LHCN-M2 (cell line): ENCODE measurements around the gene ATG14. TPM values are rescaled to one million over a fixed set of nuclear protein-coding genes. Genes with fewer than 3 reads are reported as not detected.
"Not testable (repeated sequence)": the region's sequence is repeated elsewhere in the genome, so short reads cannot be mapped to it uniquely, and the experiment has no call there.

ENCODE experiments used
- DNase-seq: peaks from one replicate; pipeline ENCODE4 v3.0.0-alpha.2; 2012; ENCODE audit warnings: low read depth
- polyA plus RNA-seq: library from polyadenylated mRNA; unstranded; fragments of >200 nt; gene quantifications from one replicate; pipeline ENCODE4 v1.2.1, GENCODE V29; 2012; ENCODE audit warnings: missing spikeins
- total RNA-seq: library from RNA; depleted of rRNA; stranded (reverse); fragments of >200 nt; gene quantifications from 2 replicates; pipeline ENCODE4 v1.2.3, GENCODE V29; 2014; rRNA removed

The ATG14 gene, protein sequence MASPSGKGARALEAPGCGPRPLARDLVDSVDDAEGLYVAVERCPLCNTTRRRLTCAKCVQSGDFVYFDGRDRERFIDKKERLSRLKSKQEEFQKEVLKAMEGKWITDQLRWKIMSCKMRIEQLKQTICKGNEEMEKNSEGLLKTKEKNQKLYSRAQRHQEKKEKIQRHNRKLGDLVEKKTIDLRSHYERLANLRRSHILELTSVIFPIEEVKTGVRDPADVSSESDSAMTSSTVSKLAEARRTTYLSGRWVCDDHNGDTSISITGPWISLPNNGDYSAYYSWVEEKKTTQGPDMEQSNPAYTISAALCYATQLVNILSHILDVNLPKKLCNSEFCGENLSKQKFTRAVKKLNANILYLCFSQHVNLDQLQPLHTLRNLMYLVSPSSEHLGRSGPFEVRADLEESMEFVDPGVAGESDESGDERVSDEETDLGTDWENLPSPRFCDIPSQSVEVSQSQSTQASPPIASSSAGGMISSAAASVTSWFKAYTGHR
- total RNA-seq: 9.0 and 9.5 TPM in 2 replicates
- 3.8 TPM for polyA plus RNA-seq

DNA sequence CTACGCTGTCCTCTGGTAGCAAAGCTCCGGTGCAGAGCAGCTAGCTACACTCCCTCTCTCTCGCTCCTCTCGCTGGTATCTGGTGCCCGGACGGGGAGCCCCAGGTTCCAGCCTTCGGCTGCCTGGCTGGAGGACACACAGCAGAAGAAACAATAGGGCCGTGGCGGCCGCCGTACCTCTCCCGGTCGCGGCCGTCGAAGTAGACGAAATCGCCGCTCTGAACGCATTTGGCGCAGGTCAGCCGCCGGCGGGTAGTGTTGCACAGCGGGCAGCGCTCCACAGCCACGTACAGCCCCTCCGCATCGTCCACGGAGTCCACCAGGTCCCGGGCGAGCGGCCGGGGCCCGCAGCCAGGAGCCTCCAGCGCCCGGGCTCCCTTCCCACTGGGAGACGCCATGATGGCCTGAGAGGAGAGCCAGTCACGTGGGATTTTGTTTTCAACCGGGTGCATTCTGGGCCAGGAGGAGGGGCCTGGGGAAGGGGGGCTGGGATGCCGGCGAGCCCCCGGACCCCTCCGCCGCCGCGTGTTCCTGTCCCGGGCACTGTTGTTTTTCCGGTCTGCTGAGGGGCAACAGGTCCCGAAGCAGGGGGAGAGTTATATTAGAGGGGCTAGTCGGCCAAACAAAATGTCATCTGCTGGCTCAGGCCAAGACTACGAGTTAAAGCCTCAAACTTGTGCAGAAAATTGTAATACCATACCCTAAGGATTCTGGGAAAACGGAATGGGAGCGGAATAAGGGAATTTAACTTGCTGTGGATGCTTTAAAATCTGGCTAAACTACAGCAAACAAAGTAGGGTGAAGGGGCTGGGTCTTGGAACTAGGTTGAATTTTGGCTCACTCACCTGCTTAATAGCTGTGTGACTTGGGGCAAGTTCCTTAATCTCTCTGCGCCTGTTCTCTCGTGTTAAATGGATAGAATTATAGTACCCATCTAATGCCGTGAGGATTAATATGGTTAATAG is at the start of gene ATG14:
Gene ATG14 (minus strand): TSS at position 405 of the 964 bp plus-strand sequence. CDS start 8 bp downstream, at position 397.
- peak; percentile 80 for DNase-seq

DNA sequence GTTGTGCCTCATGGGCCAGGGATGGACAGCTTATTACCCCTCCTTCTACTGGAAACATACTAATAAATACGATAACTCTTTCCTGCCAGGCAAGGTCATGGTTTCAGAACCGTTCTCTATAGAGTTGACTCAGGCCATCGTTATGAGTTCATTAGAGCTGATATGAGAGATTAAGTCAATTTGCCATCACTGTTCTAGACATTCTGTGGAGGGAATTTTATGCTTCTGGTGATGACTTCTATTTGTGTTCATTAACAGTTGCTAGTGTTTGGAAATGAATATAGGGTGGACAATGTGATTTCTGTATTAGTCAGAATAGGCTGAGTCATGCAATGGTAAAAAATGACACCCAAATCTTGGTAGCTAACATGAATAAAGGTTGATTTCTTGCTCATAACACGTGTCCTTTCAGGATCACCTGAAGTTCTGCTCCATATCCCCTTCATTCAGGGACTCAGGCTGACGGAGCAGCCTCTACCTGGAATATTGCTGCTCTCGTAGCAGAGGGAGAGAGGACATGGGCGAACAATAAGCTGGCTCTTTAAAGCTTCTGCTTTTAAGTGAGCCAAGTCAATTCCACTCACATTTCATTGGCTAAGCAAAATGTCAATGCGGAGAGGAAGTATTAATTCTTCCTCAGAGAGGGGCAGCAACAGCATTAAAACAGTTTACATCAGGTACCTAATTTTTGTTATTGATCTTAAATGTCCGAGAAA is 47.3 kb upstream of the ATG14 start:
- DNase-seq: peak; percentile 78

DNA sequence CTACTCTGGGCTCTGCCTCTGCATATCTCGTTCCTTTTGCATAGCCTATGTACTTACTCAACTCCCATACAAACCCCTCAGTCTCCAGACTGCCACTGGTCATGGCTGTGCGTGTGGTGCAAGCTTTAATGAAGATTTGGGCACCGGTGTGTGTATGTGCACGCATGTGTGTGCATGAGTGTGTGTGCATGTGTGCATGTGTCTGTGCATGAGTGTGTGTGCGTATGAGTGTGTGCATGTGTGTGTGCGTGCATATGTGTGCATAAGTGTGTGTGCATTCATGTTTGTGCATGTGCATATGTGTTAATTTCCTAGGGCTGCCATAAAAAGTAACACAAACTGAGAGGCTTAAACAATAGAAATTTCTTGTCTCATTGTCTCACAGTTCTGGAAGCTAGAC is 45.9 kb upstream of the ATG14 start:
- no peak for DNase-seq

DNA sequence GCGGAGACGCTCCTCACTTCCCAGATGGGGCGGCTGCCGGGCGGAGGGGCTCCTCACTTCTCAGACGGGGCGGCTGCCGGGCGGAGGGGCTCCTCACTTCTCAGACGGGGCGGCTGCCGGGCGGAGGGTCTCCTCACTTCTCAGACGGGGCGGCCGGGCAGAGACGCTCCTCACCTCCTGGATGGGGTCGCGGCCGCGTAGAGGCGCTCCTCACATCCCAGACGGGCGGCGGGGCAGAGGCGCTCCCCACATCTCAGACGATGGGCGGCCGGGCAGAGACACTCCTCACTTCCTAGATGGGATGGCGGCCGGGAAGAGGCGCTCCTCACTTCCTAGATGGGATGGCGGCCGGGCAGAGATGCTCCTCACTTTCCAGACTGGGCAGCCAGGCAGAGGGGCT is 44.8 kb upstream of the ATG14 start:
- not testable (repeated sequence) for DNase-seq

DNA sequence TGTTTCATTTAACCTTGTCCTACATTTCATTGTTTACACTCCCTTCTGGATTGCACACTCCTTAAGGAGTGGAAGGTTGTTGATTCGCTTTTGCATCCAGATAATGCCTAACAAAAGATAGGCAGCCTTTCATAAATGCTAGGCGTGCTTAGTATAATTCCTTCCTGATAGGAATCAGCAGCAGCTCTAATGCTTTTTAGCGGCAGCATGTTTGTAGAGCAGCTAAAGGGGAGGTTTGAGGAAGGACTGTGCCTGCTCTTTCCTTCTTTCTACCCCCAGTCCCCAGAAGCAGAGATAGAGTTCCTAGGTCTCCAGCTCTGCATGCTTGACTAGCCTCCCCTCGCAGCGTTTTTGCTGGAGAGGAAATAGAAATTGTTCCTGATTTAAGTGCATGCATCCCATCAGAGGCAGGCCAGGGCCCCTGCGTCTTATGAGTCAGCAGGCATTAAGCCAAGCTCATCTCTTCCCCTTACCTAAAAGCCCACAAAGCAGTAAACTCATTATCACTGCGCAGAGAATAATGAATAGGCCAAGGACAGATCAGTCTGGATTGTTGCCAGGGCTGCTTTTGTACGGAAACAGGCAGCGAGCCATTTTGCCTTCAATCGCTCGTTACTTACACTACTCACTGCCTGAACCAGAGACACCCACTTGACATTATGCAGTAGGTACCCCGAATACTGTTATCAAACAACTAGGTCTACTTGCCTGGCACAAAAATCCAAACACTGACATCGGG is 42.8 kb upstream of the ATG14 start:
- peak; percentile 44 for DNase-seq

DNA sequence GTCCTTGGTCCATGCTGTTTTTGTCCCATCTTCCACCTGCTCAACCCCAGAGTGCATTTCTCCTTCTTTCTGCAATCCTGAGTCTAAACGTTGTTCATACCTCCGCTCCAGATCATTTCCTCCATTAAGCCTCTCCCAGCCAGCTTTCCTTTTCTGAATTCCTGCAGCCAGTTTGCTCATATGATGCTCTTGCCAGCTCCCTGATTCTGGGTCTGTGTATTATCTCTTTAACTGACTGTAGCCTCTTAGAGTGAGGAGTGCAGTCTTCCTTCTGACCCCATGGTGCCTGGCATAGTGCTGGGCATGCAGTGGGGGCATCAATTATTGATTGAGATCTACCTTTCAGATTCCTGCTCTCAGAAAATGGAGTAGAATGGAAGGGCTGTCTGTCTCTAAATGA is 40.3 kb upstream of the ATG14 start:
- no peak for DNase-seq

DNA sequence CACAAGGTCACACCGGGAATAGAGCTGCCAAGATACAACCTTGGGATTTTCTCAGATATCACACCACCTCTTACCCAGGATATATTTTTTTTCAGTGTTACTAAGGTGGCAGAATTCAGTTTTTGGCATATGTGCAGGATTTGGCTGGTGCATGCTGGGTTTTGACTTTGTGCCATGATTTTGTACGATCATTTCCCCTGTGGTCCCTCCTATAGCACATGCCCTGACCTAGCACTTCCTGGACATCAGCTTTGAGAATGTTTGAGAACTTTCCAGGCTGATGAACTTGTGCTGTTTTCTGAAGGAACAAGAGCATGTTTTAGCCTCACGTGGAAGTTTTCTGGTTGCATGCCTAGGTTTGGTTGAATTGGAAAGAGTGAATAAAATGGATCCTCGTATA is 39.8 kb upstream of the ATG14 start:
- DNase-seq: no peak

DNA sequence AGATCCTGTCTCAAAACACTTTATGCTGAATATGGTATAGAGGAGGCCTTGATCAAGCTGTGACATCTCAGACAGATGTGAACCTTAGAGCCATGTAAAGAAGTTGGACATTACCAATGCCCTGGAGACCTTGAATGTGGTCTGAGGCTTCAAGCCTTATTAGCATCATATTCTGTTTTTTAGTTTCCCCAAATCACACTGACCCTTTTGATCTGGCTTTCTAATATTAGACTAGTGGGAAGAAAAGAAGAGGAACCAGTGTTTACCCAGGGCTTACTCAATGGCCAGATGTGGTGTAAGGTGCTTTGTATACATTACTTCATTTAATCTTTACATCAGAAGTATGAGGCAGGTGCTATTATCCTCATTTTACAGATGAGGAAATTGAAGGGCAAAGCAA is 39.4 kb upstream of the ATG14 start:
- DNase-seq: no peak

DNA sequence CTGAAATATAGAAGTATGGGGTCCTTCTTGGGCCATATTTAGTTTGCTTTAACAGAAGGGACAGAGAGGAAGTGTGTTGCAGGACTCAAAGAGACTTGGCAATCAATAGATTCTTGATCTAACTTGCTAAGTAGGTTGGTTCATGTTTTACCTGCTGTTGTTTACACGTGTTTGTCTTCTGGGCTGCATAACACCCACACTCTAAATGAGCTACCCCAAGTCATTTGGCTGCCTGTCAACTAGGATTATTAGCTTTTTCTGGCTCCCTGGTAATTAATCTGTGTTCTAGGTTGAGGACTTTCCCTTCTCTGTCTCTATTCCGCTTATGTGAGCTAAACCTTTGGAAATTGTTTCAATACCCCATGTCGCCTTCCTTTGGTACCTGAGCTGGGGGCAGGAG is 38.9 kb upstream of the ATG14 start:
- DNase-seq: no peak

DNA sequence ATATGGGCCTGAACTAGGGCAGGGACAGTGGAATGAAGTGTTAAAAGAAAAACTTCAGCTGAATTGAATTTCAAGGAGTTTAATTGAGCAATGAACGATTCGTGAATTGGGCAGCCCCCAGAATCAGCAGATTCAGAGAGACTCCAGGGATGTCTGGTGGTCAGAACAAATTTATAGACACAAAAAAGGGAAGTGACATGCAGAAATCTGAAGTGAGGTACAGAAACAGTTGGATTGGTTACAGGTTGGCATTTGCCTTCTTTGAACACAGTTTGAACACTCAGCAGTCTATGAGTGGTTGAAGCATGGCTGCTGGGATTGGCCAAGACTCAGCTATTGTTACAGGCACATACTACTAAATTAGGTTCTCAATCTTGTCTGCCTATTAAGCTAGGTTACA is 38.5 kb upstream of the ATG14 start:
- DNase-seq: no peak

DNA sequence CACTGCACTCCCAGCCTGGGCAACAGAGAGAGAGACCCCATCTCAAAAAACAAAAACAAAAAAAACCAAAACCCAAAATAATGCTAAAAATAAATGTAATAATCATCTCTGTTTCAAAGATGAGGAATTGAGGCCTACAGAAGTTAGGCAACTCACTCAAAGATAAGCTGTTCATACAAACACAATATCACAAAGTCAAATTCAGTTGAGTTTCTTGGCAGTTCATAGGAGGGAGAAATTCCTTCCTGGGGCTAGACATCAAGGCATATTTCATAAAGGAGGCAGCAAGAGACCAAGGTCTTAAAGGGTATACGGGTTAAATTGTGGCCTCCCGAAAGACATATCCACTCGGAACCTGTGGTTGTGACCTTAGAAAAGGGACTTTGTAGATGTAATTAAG is 37.5 kb upstream of the ATG14 start:
- DNase-seq: no peak

DNA sequence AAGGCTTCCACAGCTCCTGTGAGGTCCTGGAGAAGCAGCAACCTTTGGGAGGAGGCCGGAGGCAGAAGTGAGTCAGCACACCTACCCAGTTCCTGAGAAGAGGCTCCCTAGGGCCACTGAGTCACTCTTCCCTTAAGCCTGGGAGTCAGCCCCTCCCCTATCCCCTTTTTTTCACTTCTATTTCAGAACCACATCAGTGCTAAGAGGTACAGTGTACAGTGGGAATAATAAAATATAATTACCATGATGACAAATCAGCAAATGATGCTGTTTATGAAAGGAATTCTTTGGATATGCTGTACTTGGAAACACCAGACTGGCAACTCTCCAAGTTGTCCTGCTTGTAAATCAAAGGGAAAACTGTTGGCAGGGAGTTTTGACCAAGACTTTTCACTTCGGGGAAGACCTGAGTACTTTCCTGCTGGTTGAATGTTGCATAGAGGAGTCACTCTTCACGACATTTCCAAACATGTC is 36.5 kb upstream of the ATG14 start:
- peak; percentile 97 for DNase-seq

DNA sequence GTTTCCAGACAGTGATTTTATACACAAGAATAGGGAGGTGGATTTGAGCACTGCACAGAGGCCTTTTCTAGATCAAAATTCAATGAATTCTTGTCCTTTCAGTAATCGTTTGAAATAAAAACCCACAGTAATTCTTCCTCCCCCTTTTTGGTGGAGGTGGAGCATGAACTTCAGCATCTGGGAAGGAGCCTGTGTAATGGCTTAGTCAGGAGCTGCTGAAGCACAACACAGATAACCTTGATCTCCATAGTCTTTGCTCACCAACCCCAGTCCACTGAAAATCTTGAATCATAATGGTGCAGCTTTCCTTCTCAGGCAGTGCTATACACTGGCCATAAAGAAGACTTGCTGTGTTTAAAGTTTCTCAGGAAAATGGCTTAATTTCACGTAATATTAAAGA is 35.2 kb upstream of the ATG14 start:
- peak; percentile 64 for DNase-seq

DNA sequence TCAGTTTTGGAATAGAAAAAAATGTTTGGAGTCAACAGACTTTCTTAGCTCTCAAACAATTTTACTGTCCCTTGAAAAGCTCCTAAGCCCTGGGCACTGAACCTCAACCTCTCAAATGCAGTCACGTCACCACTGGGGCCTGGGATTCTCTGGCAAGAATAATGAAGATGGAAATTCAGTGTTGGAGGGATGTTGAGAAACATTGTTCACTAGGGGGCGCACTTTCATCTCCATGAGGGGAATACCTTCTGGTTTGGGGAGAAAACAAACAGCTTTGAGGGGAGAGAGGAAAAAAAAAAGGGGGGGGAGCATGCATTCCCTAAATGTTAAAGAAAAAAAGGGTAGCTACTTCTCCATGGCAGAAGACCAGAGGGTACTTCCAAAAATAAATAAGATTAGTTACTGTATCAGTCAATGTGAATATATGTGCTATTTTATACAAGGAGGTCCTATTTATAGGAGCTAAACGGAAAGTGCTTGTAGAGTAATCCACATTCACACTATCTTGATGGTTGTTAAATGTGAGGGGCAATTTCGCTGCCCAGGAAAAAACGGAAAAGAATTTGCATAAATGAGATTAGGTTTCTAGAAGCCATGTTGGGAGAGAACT is 34.6 kb upstream of the ATG14 start:
- peak; percentile 88 for DNase-seq

DNA sequence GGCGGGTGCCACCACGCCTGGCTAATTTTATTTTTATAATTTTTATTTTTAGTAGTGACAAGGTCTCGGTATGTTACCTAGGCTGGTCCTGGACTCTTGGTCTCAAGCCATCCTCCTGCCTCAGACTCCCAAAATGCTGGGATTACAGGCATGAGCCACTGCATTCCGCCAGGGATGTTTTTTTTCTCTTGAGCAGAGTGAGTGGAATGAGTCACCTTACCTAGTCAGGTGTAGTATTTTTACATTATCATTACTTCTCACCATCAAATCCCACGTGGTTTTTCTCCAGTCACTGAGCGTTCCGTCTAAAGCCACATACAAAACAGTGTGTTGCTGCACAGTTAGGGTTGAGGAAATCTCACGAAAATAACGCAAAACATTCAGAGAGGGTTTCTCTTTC is 29.7 kb upstream of the ATG14 start:
- no peak for DNase-seq

DNA sequence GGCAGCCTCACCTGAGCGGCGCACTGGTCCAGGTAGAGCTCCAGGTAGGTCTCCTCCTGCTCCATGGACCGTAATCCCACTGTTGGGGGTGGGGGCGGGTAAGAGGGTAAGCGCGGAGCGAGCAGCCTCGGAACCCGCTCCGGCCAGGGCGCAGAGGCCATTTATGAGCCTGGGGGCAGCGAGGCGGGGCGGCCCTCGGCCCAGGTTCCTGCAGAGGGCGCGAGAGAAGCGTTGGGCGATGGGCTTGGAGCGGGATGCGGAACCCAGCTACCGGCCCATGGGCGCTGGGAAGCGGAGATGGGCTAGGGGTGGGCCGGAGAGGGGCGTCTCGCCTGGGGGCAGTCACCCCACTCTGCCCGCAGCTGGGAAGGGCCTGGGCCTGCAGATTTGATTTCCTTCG is 28.8 kb upstream of the ATG14 start, which contains the start of gene TBPL2:
Gene TBPL2 (minus strand): TSS at position 232 of the 400 bp plus-strand sequence. CDS start 167 bp downstream, at position 65.
- DNase-seq: no peak

DNA sequence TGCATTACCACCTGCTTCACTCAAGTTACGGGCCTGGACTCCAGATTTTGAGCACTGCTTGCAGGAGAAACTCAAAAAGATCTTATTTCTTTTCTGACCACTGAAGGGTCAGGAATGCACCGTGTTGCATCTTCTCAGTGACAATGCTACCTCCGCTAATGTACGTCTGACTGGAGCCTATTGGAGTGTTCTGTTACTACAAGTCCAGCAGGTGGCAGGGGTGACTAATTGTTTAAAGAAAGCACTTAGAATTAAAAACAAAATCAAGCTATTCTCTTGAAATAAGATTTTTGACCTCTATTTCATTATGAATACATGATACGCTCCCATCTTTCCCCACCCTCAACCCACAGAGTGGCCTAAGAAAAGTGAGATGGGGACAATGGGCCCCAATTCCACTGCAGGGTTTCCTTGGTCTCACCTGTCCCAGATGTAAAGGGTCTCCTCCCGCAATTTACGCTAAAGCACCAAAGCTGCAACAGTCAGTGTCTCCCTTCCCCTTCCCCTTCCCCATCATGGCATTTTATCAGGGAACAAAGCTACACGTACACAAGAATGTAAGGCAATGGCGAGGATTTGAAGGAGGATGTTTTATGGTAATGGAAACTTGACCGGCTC is 26.5 kb upstream of the ATG14 start:
- DNase-seq: peak; percentile 60

DNA sequence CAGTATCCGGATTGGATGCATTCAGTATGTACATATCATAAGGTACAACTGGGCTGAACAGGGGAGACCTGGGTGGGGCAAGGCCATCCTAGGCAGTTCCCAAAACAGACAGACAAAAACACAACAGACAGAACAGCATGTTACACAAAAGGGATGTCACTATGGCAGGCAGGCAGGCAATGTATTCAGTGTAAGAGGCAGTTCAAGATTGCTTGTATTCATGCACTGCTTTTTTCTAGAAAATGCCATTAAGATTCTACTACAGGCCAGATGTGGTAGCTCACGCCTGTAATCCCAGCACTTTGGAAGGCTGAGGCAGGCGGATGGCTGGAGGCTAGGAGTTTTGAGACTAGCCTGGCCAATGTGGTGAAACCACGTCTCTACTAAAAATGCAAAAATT is 25.3 kb upstream of the ATG14 start:
- no peak for DNase-seq

DNA sequence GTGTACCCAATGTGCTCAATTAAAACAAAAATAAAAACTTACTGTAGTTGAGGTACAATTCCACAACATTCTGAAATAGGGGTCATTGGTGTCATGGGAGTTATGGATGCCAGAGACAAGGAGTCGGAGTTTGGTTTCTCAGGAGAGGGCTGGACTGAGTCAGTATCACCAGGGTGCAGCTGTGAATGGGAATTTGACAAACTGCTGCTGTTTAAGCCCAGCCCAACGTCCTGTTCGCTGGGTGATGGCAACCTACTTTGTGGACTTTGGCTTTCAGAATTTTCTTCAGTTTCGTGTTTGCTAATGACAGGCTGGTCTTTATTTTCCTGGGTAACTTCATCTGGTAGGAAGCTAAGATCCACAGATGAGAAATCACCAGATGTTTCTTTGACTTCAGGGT is 24.9 kb upstream of the ATG14 start:
- no peak for DNase-seq

DNA sequence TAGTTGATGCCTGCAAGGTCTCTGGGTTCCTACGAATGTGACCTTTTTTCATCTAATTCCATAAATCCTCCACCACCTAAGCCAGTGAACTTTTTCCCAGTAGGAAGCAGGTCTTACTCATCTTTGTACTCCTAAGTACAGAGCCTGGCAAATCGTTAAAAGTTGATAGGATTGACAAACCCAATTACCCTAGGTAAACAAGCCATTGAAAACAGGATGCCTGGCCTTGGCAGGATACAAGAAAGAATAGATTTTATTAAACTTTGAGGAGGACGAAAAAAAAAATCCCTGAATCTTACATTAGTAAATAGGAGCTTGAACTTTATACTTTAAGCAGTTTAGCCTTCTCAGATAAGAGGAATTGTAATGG is 23.2 kb upstream of the ATG14 start:
- DNase-seq: no peak
